Measurements from ENCODE around the gene CNN1. TPM values are rescaled to one million over a fixed set of nuclear protein-coding genes. Genes with fewer than 3 reads are reported as not detected.

Gene CNN1
- total and polyA plus RNA-seq, 9 of the 15 experiments (the other 6 are each of a cell fraction or from before 2014, with no cell fraction given), result 0.23 to 10.6 (median 5.2) TPM

GRCh38 chr19:11496391-11497163 is 42.1 kb upstream of the CNN1 start (continued):
- peak; percentile 33 for TF ChIP-seq ESRRA (IDR thresholded peaks at IDR 0.05; ENCODE audit: borderline replicate concordance, low read depth)
- peak; percentile 15; the same call in 1 of the 2 replicates for TF ChIP-seq CBFA2T3 (IDR thresholded peaks at IDR 0.05)
- no peak for TF ChIP-seq BRD4 (IDR thresholded peaks at IDR 0.05)
- peak; percentile 23; the same call in 1 of the 2 replicates for TF ChIP-seq GABPB1 (CRISPR knock-in tag; IDR thresholded peaks at IDR 0.05)
- no peak for TF ChIP-seq STAT5B (CRISPR knock-in tag; IDR thresholded peaks at IDR 0.05)
- TF ChIP-seq TAF1 (IDR thresholded peaks at IDR 0.05; ENCODE audit: control insufficient read depth, extremely low read depth, insufficient read depth, low read length, severe bottlenecking), result no peak
- TF ChIP-seq RBM25 (IDR thresholded peaks at IDR 0.05; ENCODE audit: low read depth, low read length, severe bottlenecking), result peak; percentile 34
- TF ChIP-seq E2F1 (CRISPR knock-in tag; IDR thresholded peaks at IDR 0.05), result no peak
- TF ChIP-seq RB1 (IDR thresholded peaks at IDR 0.05; ENCODE audit: low read depth), result peak; percentile 82; the same call in 1 of the 2 replicates
- no peak for TF ChIP-seq CREB5 (CRISPR knock-in tag; IDR thresholded peaks at IDR 0.05)
- no peak for TF ChIP-seq NEUROD1 (IDR thresholded peaks at IDR 0.05; ENCODE audit: borderline replicate concordance, low read depth, low read length, partially characterized antibody)
- 0 out of 4 replicates have a peak, but pooled peaks of 1 of the 2 experiments have one; percentile 47 for TF ChIP-seq SRF (CRISPR knock-in tag; IDR thresholded peaks at IDR 0.05)
- TF ChIP-seq ZNF318 (IDR thresholded peaks at IDR 0.05; ENCODE audit: borderline replicate concordance in 1 of 2, low read depth in 1 of 2), result no peak
- peak; percentile 90 for TF ChIP-seq SMC3 (conservative IDR thresholded peaks at IDR 0.05; ENCODE audit: insufficient read depth, low read depth, low read length)
- no peak for TF ChIP-seq RHOXF2B (CRISPR knock-in tag; conservative IDR thresholded peaks at IDR 0.05)
- TF ChIP-seq GABPA (tag; conservative IDR thresholded peaks at IDR 0.05; ENCODE audit: low read depth), result no peak
